GM23338 (cell line): ENCODE data around the gene SF3B3.
A peak's percentile ranks its signal among the peaks of the same experiment; 100 is the strongest.

Source experiments
- CREB1 ChIP-seq: fragments of 250-450 bp; sonication (Bioruptor Pico); IDR thresholded peaks from 2 replicates; pipeline ENCODE4 v1.5.0; 2020; ENCODE audit warnings: low read depth, mild to moderate bottlenecking, moderate library complexity
- CTCF ChIP-seq, 2 experiments: fragments of 200-600 bp in 1 of 2; sonication (generic) in 1 of 2; conservative IDR thresholded peaks; 2 replicates each; pipeline versions ENCODE4 v1.5.1 to v1.6.1; 2016 to 2017; ENCODE audit warnings: antibody characterized with exemption in 2 of 2, low read depth in 2 of 2, mild to moderate bottlenecking in 2 of 2, moderate library complexity in 1 of 2
- EZH2 ChIP-seq: fragments of 200-600 bp; sonication (generic); IDR thresholded peaks from one replicate; pipeline ENCODE4 v1.8.0; 2017; ENCODE audit warnings: antibody characterized with exemption, mild to moderate bottlenecking, low read depth; ENCODE audit not compliant: unreplicated experiment
- EZH2phosphoT487 ChIP-seq: fragments of 200-600 bp; sonication (generic); IDR thresholded peaks from one replicate; pipeline ENCODE4 v1.8.1; 2018; ENCODE audit warnings: antibody characterized with exemption; ENCODE audit not compliant: unreplicated experiment
- NANOG ChIP-seq: IDR thresholded peaks from 2 replicates; pipeline ENCODE4 v1.6.1; 2016; ENCODE audit warnings: antibody characterized with exemption, borderline replicate concordance
- POLR2AphosphoS5 ChIP-seq: IDR thresholded peaks from 2 replicates; pipeline ENCODE4 v1.6.1; 2016; ENCODE audit warnings: antibody characterized with exemption, low read depth
- REST ChIP-seq: IDR thresholded peaks from one replicate; pipeline ENCODE4 v1.6.1; 2018; ENCODE audit warnings: antibody characterized with exemption; ENCODE audit not compliant: unreplicated experiment
- STAT1 ChIP-seq: IDR thresholded peaks from one replicate; pipeline ENCODE4 v1.6.1; 2016; ENCODE audit warnings: antibody characterized with exemption; ENCODE audit not compliant: unreplicated experiment
- ZNF114 ChIP-seq: fragments of 250-450 bp; sonication (Bioruptor Pico); IDR thresholded peaks from 2 replicates; pipeline ENCODE4 v1.5.0; 2020; ENCODE audit warnings: mild to moderate bottlenecking, moderate library complexity
- ZNF462 ChIP-seq: fragments of 250-450 bp; sonication (Bioruptor Pico); IDR thresholded peaks from 2 replicates; pipeline ENCODE4 v1.5.0; 2020; ENCODE audit warnings: mild to moderate bottlenecking, moderate library complexity

- TF ChIP-seq STAT1 = no peak
- TF ChIP-seq CTCF (conservative IDR thresholded peaks at IDR 0.05; ENCODE audit: low read depth in 2 of 2) = no peak
- no peak for TF ChIP-seq EZH2
- TF ChIP-seq EZH2phosphoT487 = no peak
- no peak for TF ChIP-seq CREB1 (CRISPR knock-in tag)
- peak; percentile 88 for TF ChIP-seq POLR2AphosphoS5
- no peak for TF ChIP-seq NANOG
- TF ChIP-seq REST = no peak
- TF ChIP-seq ZNF114 (CRISPR knock-in tag) = no peak
- TF ChIP-seq ZNF462 (CRISPR knock-in tag) = no peak
Observed at GRCh38 chr16:70523743-70524398, at the start of gene SF3B3.
